Activated T-helper 1 cell treated with anti-CD3 and anti-CD28 coated beads, Interleukin-12 subunit alpha, Interleukin-12 subunit beta, Interleukin-2, Interleukin-4 antibody, amounts not matched to agents 30 ng/mL and 10 ng/mL and 1 ng/mL, durations not matched to agents 14 hours and 24 hours and 36 hours (primary cell): Measurements from ENCODE around the gene CALCOCO1. TPM values are rescaled to one million over a fixed set of nuclear protein-coding genes. Genes with fewer than 3 reads are reported as not detected.

Experiments used
- total RNA-seq: library from RNA; stranded (reverse); gene quantifications from 2 replicates; pipeline ENCODE4 v1.2.3, GENCODE V29; 2022

CALCOCO1 gene
- total RNA-seq, 1 donor from 2014 or later: 17.4 TPM

Other genes with a start within 250 kb of the CALCOCO1 start
- 15.7 and 18.4 TPM in 2 replicates for gene MAP3K12, start 228.0 kb downstream of the CALCOCO1 start, total RNA-seq
- gene TARBP2, start 226.2 kb downstream of the CALCOCO1 start, total RNA-seq: 47.7 and 48.2 TPM in 2 replicates
- gene NPFF, start 220.0 kb downstream of the CALCOCO1 start, total RNA-seq: 0.44 TPM in 1 of 2 replicates, not detected in the other
- 21.5 and 25.9 TPM in 2 replicates for gene ATF7, start 101.1 kb downstream of the CALCOCO1 start, total RNA-seq
- 363 and 383 TPM in 2 replicates for gene ATP5MC2, start 51.4 kb downstream of the CALCOCO1 start, total RNA-seq
- not detected in 2 replicates for gene CISTR, start 24.5 kb upstream of the CALCOCO1 start, total RNA-seq
- gene HOXC13, start 211.4 kb upstream of the CALCOCO1 start, total RNA-seq: not detected in 2 replicates
- not detected in 2 replicates for gene HOXC12, start 227.5 kb upstream of the CALCOCO1 start, total RNA-seq
- not detected in 2 replicates for gene HOXC11, start 245.7 kb upstream of the CALCOCO1 start, total RNA-seq
- gene HOTAIR, start 247.5 kb upstream of the CALCOCO1 start, total RNA-seq: not detected in 2 replicates